Effector memory CD8-positive, alpha-beta T cell (primary cell): Measurements from ENCODE around the gene SPATA17.
"Not testable (repeated sequence)": the region's sequence is repeated elsewhere in the genome, so short reads cannot be mapped to it uniquely, and the experiment has no call there.

Experiments used
- ATAC-seq: fragments of 150-1000 bp; cut with Tn5 transposase; replicated peaks from 2 replicates; pipeline ENCODE4 v1.10.0; 2021; ENCODE audit warnings: mild to moderate bottlenecking, moderate library complexity
- DNase-seq, 3 experiments: peaks; one replicate each; pipeline ENCODE4 v3.0.0; 2021
- H3K27ac Mint-ChIP-seq, 2 donors: one replicate each; pipeline ENCODE4 v1.8.0; 2022; ENCODE audit warnings: mild to moderate bottlenecking in 2 of 2, mixed read lengths in 2 of 2, moderate library complexity in 2 of 2
- H3K27me3 Mint-ChIP-seq, 2 donors: one replicate each; pipeline ENCODE4 v1.8.0; 2022; ENCODE audit warnings: mixed read lengths in 2 of 2
- H3K36me3 Mint-ChIP-seq: one replicate; pipeline ENCODE4 v1.8.0; 2022; ENCODE audit warnings: mild to moderate bottlenecking, moderate library complexity, mixed read lengths; ENCODE audit not compliant: insufficient read depth
- H3K4me1 Mint-ChIP-seq, 2 donors: one replicate each; pipeline ENCODE4 v1.8.0; 2022; ENCODE audit warnings: low read depth in 2 of 2, mixed read lengths in 2 of 2
- H3K4me3 Mint-ChIP-seq, 2 donors: one replicate each; pipeline ENCODE4 v1.8.0; 2022; ENCODE audit warnings: mild to moderate bottlenecking in 2 of 2, mixed read lengths in 2 of 2, moderate library complexity in 2 of 2
- H3K9me3 Mint-ChIP-seq, 2 donors: one replicate each; pipeline ENCODE4 v1.8.0; 2022; ENCODE audit warnings: mixed read lengths in 2 of 2

SPATA17 gene

DNA sequence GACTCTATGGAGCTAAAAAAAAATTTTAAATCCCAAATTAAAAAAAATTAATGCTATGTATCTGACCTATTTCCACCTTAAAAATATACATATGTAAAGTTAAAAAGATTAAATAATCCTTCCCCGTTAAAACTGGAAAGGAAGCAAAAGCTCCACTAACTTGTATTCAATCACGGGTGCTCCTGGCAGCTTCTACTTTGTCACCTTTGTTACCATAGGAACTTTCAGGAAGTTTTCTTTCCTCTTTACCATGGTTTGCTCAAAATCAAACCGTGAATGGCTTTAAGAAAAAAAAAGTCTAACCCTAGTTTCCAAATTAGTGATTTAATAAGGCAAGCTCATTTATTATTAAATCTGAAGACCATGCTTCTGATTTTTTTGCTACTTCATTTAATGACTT, 3.7 kb upstream of the SPATA17 start:
- Mint-ChIP-seq H3K27me3 (no peaks in the 10 kb centered on the region), H3K27ac (no peak overlapping the region), H3K4me1 (peaks cover 25 to 49% of the 10 kb centered on the region in 2 donors), H3K4me3 (no peak overlapping the region), H3K9me3 (no peaks in the 10 kb centered on the region), H3K36me3 (peaks cover 9% of the 10 kb centered on the region)
- no peak for ATAC-seq
- DNase-seq, result no peak

DNA sequence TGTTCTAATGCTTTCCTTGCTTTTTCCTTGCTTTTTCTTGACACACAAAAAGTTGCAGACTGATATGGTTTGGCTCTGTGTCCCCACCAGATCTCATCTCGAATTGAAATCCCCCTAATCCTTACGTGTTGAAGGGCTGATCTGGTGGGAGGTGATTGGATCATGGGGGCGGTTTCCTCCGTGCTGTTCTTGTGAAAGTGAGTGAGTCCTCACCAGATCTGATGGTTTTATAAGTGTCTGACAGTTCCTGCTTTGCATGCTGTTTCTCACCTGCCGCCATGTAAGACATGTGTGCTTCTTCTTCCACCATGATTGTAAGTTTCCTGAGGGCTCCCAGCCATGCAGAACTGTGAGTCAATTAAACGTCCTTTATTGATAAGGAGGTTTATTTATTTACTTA, 11.3 kb downstream of the SPATA17 start:
- DNase-seq (no peak), ATAC-seq (no peak)

DNA sequence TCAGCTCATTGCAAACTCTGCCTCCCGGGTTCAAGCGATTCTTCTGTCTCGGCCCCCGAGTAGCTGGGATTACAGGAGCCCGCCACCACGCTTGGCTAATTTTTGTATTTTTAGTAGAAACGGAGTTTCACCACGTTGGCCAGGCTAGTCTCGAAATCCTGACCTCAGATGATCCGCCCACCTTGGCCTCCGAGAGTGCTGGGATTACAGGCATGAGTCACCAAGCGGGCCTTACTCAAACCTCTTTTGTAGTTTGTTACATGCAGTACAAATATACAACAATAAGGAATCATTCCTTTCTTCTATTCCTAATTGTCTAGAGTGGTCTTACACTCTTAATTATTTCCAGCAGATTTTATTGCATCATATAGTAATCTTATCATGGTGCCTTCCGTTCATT, 16.6 kb downstream of the SPATA17 start:
- no peaks in the 10 kb centered on the region for H3K36me3 Mint-ChIP-seq
- DNase-seq (no peak), ATAC-seq (no peak)
- H3K9me3 Mint-ChIP-seq, result no peaks in the 10 kb centered on the region
- H3K4me3 Mint-ChIP-seq, result no peak overlapping the region
- no peaks in the 10 kb centered on the region for H3K4me1 Mint-ChIP-seq
- H3K27me3 Mint-ChIP-seq, result peaks cover 13 to 19% of the 10 kb centered on the region in 2 donors
- H3K27ac Mint-ChIP-seq, result no peak overlapping the region

More for the DNA sequence above, 11.3 kb downstream of the SPATA17 start:
- Mint-ChIP-seq H3K9me3 (no peaks in the 10 kb centered on the region), H3K4me3 (no peak overlapping the region), H3K27ac (no peak overlapping the region), H3K4me1 (no peaks in the 10 kb centered on the region), H3K36me3 (no peaks in the 10 kb centered on the region), H3K27me3 (peaks cover 25 to 27% of the 10 kb centered on the region in 2 donors)

GRCh38 chr1:217650674-217651073, 19.5 kb downstream of the SPATA17 start:
- Mint-ChIP-seq H3K27me3 (peaks cover 14 to 16% of the 10 kb centered on the region in 2 donors), H3K4me3 (no peak overlapping the region), H3K27ac (no peak overlapping the region), H3K9me3 (no peaks in the 10 kb centered on the region), H3K36me3 (no peaks in the 10 kb centered on the region), H3K4me1 (no peaks in the 10 kb centered on the region)
- ATAC-seq, result no peak
- DNase-seq, result no peak

- Mint-ChIP-seq H3K4me3 (no peak overlapping the region), H3K9me3 (peaks cover 0 to 2% of the 10 kb centered on the region in 2 donors), H3K27me3 (peaks cover under 1 to 13% of the 10 kb centered on the region in 2 donors), H3K4me1 (no peaks in the 10 kb centered on the region), H3K36me3 (no peaks in the 10 kb centered on the region), H3K27ac (no peak overlapping the region)
- ATAC-seq (no peak), DNase-seq (no peak)
These were observed 29.4 kb downstream of the SPATA17 start for GRCh38 chr1:217660353-217661062.

- DNase-seq, result no peak
- no peak overlapping the region for H3K27ac Mint-ChIP-seq
- H3K4me3 Mint-ChIP-seq, result no peak overlapping the region
- no peak for ATAC-seq
- no peaks in the 10 kb centered on the region for H3K36me3 Mint-ChIP-seq
- no peaks in the 10 kb centered on the region for H3K4me1 Mint-ChIP-seq
- H3K9me3 Mint-ChIP-seq, result peaks cover 0 to 2% of the 10 kb centered on the region in 2 donors
- peaks cover 0 to 13% of the 10 kb centered on the region in 2 donors for H3K27me3 Mint-ChIP-seq
These were observed 30.3 kb downstream of the SPATA17 start for GRCh38 chr1:217661407-217661806.

- Mint-ChIP-seq H3K9me3 (peaks cover 0 to 2% of the 10 kb centered on the region in 2 donors), H3K4me1 (no peaks in the 10 kb centered on the region), H3K27ac (no peak overlapping the region), H3K4me3 (no peak overlapping the region), H3K27me3 (peaks cover 0 to 7% of the 10 kb centered on the region in 2 donors), H3K36me3 (peaks cover 3% of the 10 kb centered on the region)
- ATAC-seq (no peak), DNase-seq (no peak)
These were observed 37.3 kb downstream of the SPATA17 start for GRCh38 chr1:217668351-217668940.

- Mint-ChIP-seq H3K9me3 (no peaks in the 10 kb centered on the region), H3K27ac (no peak overlapping the region), H3K27me3 (peaks cover 9 to 13% of the 10 kb centered on the region in 2 donors), H3K4me3 (no peak overlapping the region), H3K36me3 (peaks cover 3% of the 10 kb centered on the region), H3K4me1 (no peaks in the 10 kb centered on the region)
- no peak for ATAC-seq
- no peak for DNase-seq
These were observed 42.2 kb downstream of the SPATA17 start for GRCh38 chr1:217673387-217673786.

DNA sequence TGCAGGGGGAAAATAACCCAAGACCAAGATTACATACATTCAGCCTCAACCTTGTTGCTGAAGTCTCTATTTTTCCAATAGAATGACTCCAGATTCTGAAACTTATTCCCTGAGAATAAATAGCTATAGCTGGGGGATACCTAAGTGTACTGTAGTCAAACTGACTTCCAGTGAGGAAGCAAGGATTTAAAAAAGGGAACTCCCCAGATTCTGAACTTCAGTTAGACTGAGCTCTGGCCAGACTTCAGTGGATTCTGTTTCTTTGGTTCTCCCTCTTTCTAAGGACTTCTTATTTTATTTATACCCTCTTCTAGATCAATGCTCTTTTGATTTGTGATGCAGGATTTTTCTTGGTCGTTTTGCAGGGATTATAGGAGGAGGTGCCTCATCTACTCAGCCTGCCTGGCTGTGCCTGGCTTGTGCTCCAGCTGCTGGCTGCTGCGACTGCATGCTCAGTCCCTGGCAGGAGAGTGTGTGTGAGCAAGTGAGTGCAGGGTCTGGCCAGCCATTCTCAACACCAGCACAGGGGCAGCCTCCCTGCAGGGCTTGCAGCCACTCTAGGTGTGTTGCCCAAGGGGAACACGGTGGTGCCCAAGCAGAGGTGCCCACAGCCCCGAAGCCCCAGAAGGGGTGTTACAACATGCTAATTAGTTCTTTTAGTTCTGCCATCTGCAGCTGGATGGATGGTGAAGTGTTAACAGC, 43.0 kb downstream of the SPATA17 start:
- Mint-ChIP-seq H3K36me3 (no peaks in the 10 kb centered on the region), H3K4me3 (no peak overlapping the region), H3K4me1 (no peaks in the 10 kb centered on the region), H3K27me3 (peaks cover 9 to 13% of the 10 kb centered on the region in 2 donors), H3K27ac (no peak overlapping the region), H3K9me3 (no peaks in the 10 kb centered on the region)
- ATAC-seq (no peak), DNase-seq (no peak)

- no peak for ATAC-seq
- no peaks in the 10 kb centered on the region for H3K27me3 Mint-ChIP-seq
- DNase-seq, result no peak
- no peak overlapping the region for H3K4me3 Mint-ChIP-seq
- H3K4me1 Mint-ChIP-seq, result no peaks in the 10 kb centered on the region
- H3K27ac Mint-ChIP-seq, result no peak overlapping the region
- no peaks in the 10 kb centered on the region for H3K9me3 Mint-ChIP-seq
- no peaks in the 10 kb centered on the region for H3K36me3 Mint-ChIP-seq
These were observed 50.7 kb downstream of the SPATA17 start for GRCh38 chr1:217681806-217682205.

DNA sequence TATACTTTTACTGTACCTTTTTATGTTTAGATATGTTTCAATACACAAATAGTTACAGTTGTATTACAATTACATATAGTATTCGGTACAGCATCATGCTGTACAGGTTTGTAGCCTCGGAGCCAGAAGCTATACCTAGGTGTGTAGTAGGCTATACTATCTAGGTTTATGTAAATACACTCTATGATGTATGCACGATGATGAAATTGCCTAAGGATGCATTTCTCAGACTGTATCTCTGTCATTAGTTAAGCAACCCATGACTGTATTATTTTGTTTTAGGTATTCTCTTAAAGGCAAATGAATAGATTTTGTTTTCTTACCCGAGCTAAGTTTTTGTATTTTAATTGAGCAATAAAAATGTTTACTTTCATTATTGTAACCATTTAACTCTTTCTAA, 56.4 kb downstream of the SPATA17 start:
- H3K9me3 Mint-ChIP-seq, result peaks cover 0 to 7% of the 10 kb centered on the region in 2 donors
- no peaks in the 10 kb centered on the region for H3K27me3 Mint-ChIP-seq
- H3K36me3 Mint-ChIP-seq, result no peaks in the 10 kb centered on the region
- no peak overlapping the region for H3K27ac Mint-ChIP-seq
- ATAC-seq (no peak), DNase-seq (no peak)
- H3K4me1 Mint-ChIP-seq, result no peaks in the 10 kb centered on the region
- no peak overlapping the region for H3K4me3 Mint-ChIP-seq

DNA sequence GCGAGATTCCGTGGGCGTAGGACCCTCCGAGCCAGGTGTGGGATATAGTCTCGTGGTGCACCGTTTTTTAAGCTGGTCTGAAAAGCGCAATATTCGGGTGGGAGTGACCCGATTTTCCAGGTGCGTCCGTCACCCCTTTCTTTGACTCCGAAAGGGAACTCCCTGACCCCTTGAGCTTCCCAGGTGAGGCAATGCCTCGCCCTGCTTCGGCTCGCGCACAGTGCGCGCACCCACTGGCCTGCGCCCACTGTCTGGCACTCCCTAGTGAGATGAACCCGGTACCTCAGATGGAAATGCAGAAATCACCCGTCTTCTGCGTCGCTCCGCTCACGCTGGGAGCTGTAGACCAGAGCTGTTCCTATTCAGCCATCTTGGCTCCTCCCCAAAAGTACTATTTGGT, 65.0 kb downstream of the SPATA17 start:
- not testable (repeated sequence) for H3K27ac Mint-ChIP-seq, H3K36me3 Mint-ChIP-seq, ATAC-seq, DNase-seq, H3K27me3 Mint-ChIP-seq, H3K4me1 Mint-ChIP-seq, H3K4me3 Mint-ChIP-seq, H3K9me3 Mint-ChIP-seq

DNA sequence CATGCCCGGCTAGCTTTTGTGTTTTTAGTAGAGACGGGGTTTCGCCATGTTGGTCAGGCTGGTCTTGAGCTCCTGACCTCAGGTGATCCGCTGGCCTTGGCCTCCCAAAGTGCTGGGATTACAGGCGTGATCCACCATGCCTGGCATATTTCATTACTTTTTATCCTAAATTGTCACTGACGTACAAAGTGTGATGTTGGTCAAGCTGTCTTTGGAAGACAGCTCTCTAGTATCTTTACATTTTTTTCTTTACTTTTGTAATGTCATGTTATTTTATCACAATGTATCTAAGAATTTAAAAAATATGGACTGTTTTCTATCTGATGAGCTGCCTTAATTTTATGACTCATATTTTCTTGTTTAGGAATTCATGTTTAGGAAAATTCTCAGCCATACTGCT, 72.2 kb downstream of the SPATA17 start:
- Mint-ChIP-seq H3K27me3 (no peaks in the 10 kb centered on the region), H3K27ac (no peak overlapping the region), H3K36me3 (no peaks in the 10 kb centered on the region), H3K9me3 (no peaks in the 10 kb centered on the region), H3K4me1 (no peaks in the 10 kb centered on the region), H3K4me3 (no peak overlapping the region)
- ATAC-seq (no peak), DNase-seq (no peak)
